NCI-H526 (cell line): ENCODE results near the gene UHRF2.
"Not testable (repeated sequence)": the region's sequence is repeated elsewhere in the genome, so short reads cannot be mapped to it uniquely, and the experiment has no call there.

Experiments
- DNase-seq, 2 experiments: peaks; one replicate each; lab custom pipeline; 2025; lab: John Stamatoyannopoulos, UW

Gene UHRF2

DNA sequence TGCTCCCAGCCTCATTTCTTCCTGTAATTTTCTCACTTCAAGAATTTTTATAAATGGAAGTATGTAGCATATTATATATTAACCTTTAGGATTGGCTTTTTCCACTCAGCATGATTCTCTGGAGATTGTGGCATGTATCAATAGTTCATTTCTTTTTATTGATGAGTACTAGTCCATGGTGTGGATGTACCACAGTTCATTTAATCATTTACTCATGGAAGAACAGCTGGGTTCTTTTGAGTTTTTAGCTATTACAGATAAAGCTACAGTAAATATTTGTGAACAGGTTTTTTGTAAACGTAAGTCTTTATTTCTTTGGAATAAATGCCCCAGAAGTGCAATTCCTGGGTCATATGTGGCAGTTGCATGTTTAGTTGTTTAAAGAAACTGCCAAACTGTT, 76.1 kb downstream of the UHRF2 start:
- DNase-seq, result no peak

DNA sequence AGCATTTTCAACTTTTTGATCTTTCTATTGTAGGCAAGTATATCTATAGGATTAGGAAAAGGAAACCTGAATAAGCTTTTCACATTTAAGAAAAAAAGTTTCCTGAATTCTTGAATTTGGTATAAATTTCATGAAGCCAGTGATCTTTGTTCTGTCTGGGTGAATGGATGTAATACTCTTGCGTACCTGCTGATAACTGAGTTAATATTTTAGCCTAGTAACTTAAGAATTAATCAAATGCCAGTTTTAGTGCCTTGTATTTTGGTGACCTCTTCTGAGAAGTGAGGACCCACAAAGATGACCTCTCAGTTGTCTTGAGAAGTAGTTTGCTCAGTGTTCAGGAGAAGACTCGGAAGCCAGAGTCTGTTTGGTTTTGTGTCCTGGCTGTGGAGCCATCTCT, 77.9 kb downstream of the UHRF2 start:
- no peak for DNase-seq

DNA sequence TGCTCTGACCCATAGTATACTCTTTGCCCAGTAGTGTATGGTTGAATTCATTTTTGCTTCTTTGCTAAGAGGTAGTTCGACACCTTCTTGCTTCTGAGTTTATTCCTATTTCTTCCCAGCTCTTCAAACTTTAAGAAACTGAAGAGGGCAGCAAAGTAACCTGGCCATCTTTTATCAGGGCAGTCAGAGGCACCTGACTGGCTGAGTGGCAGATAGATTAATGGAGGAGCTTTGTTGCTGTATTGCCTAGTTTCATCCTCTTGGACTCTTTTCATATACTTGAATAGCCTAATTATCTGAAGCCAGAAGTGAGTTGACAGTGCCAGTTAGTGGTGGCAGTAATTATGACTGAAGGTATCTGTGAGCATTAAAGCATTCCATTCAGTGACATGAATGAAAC, 82.5 kb downstream of the UHRF2 start:
- no peak for DNase-seq

DNA sequence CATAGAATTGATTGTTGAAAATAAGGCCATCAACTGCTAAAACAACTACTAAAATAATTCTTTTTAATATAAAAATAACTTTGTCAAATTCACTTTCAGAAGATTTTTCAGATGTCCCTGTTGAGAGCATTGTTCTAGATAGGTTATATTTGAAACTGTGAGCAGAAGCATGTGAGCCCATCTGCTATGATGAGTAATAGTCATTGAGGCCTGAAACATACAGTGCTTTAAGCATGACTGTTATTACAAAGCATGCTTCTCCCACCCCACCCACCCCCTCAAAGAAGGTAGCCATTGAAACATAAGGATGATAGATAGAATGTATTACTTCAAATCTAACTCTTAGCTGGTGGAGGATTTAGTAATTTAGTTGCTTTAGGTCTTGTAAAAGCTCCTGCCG, 86.0 kb downstream of the UHRF2 start:
- DNase-seq, result no peak

DNA sequence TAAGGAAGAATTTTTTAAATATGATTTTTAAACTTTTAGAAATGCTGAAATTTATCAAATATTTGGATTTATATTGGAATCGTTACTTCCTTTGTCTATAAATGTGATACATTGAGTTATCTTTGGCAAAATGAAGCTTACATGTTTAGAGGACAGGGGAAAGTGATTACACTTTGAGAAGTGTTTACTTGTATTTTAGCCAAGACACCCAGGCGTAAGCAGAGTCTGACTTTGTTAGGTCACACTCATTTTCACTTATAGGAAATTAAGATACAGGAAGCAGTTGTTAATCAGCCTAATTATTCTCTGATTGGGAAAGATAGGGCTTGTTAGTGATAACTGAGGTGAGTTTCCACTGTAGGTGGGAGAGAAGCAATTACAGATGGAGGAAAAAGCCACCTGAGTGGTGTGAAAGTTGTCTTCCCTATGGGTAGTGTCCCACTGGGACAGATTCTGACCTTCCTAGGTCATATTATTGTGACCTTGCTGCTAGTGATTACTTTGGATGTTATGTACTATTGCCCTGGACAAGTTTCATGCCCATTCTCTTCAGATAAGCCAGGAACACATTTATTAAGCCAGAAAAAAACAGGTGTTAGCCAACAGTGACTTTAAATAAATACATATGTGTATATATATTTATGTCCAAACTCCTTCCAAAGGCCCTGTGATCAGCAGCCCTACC, 88.7 kb downstream of the UHRF2 start:
- DNase-seq, result no peak

DNA sequence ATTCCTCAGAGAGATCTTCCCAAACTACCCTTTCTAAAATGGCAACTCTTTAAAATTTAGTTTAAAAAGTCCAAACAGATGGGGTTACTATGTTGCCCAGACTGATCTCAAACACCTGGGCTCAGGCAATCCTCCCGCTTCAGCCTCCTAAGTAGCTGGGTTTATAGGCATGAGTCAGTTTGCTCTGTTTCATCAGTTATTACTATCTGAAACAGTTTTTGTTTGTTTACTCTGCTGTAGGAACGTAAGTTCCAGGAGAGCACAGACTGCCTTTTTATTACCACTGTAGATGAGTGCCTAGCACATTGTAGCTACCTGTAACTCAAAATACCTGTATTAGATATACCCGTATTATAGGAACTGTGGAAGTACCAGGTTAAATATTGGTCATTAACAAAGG, 89.4 kb downstream of the UHRF2 start:
- DNase-seq, result no peak

DNA sequence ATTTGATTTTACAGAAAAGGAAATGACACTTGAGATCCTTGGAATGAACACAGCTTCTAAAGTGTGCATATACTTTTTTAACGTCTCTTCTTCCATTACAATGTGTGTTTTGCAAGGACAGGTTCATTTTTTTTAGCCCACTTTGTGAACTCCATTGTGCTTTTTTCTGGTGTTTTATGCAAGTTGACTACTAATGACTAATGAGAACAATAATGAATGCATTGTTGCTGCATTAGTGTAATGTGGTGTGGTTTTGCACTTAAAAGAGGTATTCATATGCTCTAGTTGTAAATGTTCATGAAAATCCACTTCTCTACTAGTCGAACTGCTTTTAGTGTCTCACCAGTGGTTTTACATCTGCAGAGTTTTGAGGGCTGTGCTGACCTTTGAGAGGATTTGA, 93.6 kb downstream of the UHRF2 start:
- DNase-seq, result no peak

DNA sequence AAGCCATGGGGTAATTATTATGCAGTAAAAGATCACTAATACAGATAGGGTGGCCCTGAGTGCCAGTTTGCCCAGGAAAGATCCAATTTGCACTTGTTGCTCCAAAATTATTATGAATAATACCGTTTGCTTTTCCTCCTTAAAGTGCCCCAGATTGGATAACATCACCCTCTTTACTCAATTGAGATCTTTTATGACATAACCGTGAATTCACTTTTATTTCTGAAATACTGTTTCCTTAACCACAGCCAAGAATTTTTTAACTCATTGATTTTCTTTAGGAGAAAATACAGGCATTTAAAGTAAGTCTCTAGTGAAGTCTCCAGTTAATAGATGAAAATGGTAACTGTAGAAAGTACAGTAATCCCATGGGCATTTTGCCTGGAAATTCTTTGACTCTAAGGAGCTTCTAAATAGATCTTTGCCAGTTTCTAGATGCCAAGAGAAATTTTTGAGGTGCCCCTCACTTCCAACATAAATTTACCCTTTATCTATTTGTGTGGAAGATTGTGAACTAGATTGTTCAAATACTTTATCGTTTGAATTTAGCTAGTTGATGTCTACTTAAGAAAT, 99.2 kb downstream of the UHRF2 start:
- no peak for DNase-seq

DNA sequence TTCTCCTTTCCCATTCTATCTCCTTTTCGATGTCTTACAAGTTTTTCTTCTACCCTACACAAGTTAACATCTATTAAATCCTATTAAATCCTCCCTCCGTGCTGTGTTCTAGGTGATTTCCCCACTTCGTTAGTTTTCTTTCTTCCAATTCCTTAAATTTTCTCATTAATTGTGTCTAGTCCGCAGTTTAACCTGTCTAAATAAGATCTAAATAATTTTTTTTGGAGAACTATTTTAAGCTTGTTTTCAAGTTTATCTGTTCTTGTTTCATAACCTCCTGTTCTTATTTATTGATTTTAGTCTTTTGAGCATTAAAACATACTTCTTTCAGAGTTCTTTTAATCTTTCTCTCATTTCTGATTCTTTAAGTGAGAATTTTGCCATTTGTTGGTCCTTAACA, 109.3 kb downstream of the UHRF2 start:
- no peak for DNase-seq

DNA sequence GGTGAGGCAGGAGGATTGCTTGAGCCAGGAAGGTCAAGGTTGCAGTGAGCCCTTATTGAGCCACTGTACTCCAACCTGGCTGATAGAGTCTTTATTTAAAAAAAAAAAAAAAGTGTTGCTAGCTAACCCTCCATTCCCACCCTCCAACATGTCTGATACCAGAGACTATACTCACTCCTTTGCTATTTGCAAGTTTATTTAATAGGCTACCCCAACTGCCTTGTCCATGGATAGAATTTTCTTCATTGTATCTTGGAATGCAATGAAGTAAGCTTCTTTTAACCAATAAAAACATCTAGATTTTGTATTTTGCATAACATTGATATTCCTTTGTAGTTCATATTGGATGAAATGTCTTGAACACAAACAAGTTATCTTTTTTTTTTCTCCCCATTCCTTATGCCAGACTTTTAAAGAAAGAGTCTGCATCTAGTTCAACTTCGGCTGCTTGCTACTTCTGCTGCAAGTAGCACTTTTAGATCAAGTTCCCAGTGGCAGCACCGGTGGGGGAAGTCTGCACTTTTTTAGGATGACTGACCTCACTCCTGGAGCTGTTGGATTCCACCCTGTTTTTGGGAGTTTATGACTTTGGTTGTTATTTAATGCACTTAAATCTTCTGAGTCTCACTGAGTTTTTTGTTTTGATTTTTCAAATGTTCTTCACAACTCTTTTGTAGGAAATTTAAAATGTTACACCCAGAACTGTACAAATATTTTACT, 112.5 kb downstream of the UHRF2 start:
- no peak for DNase-seq

DNA sequence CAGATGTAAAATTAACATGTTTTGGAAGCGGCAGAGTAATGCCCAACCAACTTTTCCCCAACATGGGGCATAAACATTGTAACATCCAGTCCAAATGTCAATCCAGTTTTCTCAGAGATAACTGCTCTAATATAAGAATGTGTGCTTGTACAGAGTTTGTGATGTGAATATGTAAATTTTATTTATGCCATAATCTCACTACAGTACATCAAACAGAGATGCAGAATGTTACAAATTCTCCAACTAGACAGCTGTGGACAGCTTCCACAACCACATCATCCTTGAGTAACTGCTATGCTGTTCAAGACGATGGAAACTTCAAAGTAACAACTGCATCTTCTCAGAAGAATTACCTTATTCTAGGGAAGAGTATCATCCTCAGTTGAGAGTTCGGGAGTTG, 122.6 kb downstream of the UHRF2 start:
- DNase-seq, result no peak

DNA sequence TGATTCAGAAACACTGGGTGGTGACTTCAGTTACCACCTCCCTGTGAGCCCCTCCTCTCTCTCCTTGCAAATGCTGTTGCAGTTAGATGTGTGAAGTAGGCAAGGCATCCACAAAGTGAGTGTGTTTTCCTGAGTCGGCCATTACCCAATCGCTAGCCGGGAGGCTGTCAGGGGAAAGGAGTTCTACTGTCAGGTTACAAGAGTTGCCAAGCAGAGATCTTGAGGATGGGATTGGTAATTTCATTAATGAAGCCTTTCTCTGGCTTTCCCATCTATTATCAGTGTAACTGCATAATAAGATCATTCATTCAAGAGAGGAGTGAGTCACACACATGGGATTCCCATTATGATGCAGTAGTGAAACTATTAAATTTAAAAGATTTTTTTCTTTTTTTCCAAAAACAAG, 125.7 kb downstream of the UHRF2 start:
- DNase-seq, result no peak

DNA sequence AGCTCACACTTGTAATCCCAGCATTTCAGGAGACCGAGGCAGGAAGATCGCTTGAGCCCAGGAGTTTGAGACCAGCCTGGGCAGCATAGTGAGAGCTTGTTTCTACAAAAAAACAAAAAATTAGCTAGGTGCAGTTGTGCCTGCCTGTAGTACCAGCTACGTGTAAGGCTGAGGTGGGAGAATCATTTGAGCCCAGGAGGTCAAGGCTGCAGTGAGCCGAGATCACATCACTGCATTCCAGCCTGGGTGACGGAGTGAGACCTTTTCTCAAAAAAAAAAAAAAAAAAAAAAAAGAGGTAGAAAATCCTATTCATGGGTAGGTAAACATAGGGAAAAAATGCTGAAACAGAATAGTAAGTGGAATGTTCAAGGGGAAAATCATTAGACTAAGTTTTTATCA, 129.6 kb downstream of the UHRF2 start:
- not testable (repeated sequence) for DNase-seq

DNA sequence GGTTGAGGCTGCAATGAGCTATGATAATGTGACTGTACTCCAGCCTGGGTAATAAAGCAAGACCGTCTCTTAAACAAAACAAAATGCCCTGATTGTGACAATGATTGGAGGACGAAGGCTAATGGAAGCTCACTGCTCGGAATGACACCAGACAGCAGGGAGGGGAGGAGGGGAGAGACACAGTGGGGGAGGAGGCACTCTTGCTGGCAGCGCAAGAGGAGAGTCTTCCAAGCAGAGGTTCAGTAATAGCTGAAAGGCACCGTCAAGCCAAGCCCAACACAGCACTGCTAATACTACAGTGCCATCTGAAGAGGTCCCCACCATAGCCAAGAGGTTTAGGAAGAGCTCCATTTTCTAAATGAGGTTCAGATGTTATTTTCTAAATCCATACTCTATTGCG, 130.2 kb downstream of the UHRF2 start:
- no peak for DNase-seq

DNA sequence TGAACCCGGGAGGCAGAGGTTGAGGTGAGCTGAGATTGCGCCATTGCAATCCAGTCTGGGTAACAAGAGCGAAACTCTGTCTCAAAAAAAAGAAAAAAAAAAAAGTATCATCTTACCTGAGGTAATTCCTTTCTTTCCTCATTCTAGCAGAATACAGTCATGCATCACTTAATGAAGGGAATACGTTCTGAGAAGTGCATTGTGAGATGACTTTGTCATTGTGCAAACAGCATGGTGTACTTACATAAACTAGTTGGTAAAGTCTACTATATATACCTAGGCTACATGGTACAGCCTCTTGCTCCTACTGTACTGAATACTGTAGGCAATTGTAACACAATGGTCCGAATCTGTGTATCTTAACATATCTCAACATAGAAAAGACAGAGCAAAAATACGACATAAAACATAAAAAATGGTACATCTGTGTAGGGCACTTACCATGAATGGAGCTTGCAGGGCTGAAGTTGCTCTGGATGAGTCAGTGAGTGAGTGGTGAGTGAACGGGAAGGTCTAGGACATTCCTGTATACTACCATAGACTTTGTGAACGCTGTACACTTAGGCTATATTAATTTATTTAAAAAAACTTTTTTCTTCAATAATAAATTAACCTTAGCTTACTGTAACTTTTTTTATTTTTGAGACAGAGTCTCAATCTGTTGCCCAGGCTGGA, 132.2 kb downstream of the UHRF2 start:
- DNase-seq, result no peak

DNA sequence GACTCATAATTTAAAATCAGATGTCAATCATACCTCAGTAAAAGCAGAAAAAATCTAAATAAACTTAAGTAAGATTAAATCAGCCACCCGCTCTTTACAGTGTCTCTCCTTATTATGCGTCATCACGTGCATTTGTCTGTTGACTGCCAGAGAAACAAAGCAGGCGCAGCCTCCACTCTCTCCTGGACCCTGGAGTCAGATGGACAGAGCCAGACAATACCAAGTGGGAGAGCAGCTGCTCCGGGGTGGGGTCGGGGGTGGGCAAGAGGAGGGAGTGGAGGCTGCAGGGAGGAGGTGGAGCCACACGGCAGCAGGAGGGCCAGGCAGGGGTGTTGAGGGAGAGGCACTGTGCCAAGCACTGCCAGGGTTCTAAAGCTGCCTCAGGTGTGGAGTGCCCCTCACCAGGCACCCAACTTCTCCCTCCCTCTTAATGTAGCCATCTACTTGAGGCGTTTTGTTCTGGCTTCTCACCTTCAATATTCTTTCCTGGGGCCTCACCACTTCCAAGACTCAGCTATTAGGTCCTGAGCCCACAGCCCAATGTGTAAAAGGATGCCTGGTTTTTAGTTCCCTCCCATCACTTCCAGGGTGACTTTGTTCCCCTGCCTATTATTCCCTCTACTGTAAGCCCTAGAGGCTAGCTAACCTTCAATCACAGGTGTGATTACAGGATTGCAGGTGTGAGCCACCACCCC, 136.3 kb downstream of the UHRF2 start:
- DNase-seq, result no peak

DNA sequence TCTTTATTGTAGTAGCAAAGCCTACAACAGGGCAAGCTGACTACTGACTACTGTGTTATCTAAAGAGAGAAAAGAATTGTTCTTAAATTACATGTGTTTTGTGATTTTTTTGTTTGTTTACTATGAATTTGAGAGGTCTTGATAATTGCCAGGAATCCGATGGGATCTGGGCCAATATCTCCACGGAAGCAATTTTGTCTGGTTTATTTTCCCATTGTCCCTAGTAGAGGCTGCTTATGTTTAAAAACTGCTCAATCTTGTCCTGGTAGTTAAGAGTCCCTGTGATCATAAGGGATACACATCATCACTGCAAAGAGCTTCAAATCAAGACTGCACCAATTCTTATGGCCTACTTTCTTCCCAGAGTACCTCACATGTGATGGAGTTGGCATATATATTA, 138.1 kb downstream of the UHRF2 start:
- no peak for DNase-seq

DNA sequence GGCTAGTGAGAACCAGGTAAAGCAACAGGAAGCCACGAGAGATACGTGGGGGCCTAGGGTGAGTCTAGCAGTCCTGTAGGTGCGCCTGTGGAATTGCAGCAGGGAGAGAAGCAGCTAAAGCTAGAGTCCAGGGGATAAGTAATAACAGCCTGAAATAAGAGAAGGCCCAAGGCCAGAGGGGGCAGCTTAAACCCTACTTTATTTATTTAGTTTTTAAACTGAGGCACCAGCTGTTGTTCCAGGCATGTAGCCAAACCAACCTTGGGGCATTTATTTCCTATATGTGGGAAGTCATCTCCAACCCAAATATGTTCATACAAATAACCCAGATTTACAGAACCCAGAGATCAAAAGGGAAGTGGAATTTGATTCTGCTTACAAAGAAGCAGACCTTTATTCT, 139.0 kb downstream of the UHRF2 start:
- no peak for DNase-seq

DNA sequence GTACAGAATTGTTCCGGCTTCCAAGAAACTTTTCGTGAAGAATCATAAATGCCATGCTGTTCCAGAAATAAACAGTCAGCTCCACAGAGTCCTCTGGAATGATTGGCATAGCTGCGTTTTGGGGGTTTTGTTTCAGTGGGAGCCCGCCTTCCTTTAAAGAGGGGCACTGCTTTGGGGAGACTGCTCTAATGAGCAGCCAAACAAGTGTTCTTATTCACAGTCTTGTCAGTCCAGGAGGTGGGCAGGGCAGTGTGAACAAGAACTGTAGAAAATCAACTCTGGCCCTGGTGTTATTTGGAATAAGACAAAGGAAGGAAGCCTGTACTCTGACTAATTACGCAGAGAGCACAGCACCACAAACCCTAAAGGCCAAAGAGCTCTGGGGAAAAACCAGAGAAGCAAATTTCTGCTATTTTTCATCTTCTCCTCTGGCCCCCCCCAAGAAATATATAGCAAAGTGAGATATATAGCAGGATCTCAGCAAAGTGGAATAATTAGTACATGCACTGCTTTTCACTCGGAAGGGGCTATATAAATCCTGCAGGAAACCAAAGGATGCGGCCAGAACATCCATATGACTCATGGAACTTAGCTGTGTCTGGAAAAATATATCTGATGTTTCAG, 139.6 kb downstream of the UHRF2 start:
- DNase-seq, result no peak

DNA sequence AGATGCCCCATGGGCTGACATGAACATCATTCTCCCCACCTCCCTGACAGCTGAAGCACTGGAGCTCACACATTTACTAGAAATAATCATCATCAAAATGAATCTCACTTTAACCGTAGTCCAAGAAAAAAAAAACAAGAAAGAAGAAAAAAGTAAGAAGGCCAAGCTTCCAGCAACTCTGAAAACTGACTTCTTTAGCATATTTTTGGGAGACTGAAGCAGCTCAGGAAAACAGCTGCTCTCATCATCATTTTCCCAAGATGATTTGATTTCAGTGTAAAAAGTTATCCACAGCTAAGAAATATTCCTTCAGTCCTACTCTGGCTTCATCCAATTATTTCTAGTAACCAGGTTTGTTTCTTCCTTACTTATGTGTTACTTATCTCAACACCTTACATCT, 140.9 kb downstream of the UHRF2 start:
- DNase-seq, result no peak
